Epithelial cell of prostate (primary cell): ENCODE measurements around the gene SULT1A2.
"Not testable (repeated sequence)": the region's sequence is repeated elsewhere in the genome, so short reads cannot be mapped to it uniquely, and the experiment has no call there.

ENCODE experiments used
- DNase-seq: peaks from one replicate; pipeline ENCODE4 v3.0.0-alpha.2; 2011; ENCODE audit warnings: low read depth, low spot score
- H3K27ac ChIP-seq: fragments of 450-650 bp; 2 replicates; pipeline ENCODE4 v1.5.1; 2017; ENCODE audit warnings: mild to moderate bottlenecking

SULT1A2 gene

DNA sequence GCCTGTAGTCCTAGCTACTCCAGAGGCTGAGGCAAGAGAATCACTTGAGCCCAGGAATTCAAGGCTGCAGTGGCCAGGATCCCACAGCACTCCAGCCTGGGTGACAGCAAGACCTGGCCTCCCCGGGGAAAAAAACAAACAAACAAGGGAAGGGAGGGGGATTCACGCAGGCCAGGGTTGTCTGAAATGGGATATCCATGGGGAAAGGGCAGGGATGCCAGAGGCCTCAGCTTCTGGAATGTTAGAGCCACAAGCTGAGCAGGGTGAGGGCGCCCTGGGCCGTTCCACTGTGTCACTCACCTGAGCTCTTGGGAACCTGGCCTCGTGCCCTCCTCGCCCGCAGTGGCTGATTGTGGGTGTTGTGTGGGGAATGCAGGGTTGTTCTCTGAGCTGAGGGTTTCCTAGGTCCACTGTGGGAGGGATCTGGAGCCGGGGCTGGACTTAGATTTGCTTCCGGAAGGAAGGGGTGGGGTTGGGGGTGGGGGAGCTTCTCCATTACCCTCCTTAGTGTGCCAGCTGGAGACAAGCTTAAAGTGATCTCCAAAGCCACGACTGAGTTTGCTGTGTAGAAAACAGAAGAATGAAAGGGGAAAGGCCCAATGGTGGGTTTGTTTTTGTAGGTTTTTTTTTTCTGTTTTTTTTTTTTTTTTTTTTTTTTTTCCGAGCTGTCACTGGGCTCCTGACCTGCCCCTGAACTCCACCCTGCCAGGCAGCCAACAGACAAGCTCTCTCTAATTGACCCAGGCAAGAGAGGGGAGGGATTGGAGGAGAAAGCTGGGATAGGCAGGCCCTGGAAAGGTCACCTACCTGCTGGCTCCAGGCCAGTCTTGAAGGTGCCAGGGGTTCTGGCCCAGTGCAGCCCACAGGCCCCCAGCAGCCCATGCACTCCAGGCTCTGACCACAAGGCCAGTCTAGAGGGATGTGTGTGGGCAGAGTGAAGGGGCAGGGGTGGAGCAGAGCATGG, 13.1 kb upstream of the SULT1A2 start, which contains the start of gene SULT1A1:
Gene SULT1A1 (minus strand): TSS at position 414 of the 964 bp plus-strand sequence. CDS start 1,189 bp downstream, outside the sequence.
- no peak for DNase-seq
- no peak within 1 kb of the TSS for H3K27ac ChIP-seq

DNA sequence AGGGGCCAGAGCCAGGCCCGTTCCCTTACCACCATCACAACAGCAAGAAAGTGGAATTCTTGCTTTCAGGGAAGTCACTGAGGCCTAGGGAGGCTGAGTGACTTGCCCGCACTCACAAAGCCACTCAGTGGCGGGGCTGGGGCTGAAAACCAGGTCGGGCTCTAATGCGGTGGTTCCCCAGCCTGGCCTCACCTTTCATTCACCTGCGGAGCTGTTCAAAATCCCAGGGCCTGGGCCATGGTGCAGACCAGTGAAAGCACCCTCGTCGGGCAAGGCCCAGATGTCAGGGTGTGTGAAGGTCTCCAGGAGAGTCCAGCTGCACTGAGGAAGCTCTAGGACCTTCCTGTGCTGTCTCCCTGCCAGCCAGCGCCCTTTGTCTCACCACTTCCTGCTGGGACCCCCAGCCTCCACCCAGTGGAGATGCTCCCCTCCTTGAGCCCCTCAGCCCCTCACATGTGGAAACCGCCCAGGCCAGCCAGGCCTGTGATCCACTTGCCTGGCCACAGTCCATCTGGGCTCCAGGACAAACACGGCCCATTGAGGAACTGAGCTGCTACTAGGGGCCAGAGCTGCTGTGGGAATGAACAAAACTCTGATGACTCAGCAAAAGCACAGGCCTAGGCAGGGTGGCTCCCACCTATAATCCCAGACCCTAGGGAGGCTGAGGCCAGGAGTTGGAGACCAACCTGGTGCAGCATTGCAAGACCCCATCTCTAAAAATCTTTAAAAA, 12.2 kb upstream of the SULT1A2 start:
- H3K27ac ChIP-seq, DNase-seq: not testable (repeated sequence)

DNA sequence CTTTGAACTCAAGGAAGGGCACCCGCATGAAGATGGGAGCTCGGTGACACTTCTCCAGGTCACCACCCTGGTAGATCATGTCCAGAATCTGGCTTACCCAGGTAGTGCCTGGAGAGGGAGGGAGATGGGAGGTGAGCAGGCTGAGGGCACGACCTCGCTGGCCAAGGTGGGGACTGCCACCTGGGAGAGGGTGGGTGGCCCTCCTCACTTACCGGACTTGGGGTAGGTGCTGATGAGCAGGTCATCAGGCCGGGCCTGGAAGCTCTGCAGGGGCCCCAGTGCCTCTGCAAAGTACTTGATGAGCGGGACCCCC, 11.6 kb upstream of the SULT1A2 start:
- H3K27ac ChIP-seq, DNase-seq: not testable (repeated sequence)

DNA sequence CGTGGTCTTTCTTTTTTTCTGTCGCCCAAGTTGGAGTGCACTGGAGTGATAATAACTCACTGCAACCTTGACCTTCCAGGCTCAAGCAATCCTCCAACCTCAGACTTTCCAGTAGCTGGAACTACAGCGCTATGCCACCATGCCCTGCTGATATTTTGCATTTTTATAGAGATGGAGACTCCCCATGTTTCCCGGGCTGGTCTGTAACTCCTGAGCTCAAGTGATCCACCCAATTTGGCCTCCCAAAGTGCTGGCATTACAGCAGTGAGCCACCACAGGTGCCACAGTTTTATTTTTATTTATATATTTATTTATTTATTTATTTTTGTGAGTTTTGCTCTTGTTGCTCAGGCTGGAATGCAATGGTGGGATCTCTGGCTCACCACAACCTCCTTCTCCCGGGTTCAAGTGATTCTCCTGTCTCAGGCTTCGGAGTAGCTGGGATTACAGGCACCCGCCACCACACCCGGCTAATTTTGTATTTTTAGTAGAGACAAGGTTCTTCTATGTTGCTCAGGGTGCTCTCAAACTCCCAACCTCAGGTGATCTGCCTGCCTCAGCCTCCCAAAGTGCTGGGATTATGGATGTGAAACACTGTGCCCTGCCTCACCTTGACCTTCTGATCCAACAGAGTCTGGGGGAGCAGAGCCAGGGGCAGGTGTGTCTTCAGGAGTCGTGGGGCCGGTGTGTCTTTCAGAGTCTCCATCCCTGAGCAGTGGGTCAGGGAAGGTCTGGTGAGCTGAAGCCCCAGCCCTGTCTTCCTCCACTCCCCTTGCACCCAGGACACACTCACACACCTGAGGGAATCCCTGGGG, 11.0 kb upstream of the SULT1A2 start:
- not testable (repeated sequence) for DNase-seq, H3K27ac ChIP-seq

DNA sequence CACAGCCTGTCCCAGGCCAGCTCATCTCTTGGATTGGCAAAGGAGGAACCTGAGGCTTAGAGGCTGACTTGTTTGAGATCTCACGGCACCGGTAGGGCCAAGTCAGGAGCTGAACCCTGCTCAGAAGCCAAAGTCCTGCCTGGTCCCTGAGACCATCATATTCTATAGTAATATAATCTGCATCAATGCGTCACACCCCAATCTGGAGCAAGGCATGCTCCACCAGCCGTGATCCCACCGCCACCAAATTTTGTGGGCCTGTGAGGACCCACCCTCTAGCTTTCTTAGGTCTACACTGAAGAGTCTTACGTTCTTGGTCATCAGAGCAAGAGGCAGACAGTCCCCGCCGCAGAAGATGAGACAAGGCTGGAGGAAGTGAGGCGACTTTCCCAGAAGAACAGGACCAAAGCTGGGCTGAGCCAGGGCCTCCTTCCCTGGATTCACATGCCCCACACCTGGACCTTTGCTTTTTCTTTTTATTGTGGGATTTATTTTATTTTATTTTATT, 10.3 kb upstream of the SULT1A2 start:
- no peak for DNase-seq
- no peak overlapping the region for H3K27ac ChIP-seq

DNA sequence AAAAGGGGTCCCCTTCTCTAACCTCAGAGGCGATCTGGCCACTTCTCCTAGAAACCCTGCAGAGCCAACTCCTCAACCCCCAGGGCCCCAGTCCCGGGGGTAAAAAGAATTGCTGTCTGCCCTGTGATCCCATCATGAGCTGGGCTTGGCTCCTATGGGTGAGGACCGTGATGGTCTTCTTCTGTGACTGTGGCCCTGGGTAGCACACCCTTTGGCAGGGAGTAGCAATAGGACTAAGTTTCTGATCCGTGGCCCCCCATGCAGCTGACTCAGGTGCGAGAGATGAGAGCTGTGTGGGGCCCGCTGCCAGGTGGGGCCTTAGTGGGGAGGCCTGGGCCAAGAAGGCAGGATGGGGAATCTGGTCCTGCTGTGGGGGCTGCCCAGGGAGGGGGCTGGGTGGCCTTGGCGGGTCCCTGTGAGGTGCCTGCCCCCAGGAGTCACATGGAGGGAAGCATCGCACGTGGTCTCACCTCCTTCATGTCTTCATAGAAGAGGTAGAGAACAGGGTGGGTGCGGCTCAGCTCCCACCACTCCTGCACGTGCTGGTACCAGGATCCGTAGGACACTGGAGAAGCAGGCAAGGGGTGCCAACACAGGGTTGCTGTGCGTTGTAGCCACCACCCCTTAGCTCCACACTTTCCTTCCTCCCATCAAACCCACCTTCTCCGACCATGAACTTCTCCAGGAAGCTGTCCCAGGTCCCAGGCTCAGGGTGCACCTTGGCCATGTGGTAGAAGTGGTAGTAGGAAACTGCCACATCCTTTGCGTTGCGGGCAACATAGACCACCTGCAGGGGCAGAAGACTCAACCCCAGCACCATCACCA, 9.7 kb upstream of the SULT1A2 start:
- no peak for DNase-seq
- no peak overlapping the region for H3K27ac ChIP-seq

DNA sequence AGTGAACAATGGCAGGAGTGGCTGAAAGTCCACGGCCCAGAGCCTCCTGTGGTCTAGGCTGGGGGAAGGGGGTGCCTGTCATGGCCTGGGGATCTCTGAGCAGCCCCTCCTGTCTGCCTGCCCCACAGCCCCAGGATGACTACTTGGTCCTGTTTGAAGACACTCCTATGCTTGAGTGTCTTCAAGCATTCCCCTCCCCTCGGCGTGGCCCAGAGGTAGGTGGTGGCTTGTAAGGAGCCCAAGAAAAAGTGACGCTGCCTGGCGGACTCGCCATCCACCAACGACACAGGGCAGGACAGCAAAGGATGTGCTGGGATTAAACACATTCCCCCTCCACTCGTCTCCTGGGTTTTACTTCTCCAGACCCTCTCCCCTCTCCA, 7.3 kb upstream of the SULT1A2 start:
- no peak for DNase-seq
- no peak overlapping the region for H3K27ac ChIP-seq

DNA sequence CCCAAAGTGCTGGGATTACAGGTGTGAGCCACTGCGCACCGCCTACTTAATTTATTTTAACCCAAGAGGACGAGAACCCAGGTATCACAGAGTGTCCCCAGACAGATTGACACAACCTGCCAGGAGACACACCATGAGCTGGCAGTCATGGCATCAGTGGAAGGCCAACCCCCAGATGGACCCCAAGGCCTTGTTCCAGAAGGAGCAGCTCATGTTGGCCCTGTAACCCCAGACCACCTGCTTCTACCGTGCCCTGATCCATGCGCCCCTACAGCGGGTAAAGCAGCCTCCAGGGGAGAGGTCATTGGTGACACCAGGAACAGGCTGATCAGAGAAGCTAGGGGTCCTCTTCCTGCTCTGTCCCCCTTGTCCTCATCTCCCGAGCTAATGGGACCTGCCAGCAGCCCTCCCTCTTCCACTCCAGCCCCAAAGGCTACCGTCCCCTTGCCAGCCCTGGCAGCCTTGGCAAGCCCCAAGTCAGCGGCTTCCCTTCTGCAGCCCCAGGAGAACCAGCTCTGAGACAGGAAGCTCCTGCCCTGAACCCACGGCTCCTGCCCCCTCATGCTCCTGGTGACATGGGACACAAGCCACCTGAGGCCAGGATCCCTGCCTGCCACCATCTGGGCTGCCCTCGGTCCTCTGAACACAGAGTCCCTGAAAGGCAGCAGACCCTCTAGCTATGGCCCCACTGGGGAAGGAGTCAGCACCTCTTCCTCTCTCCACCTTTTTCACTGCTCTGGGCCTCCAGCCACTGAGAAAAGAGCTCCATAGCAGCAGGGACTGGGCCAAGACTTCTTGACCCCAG, 6.7 kb upstream of the SULT1A2 start:
- DNase-seq, result no peak
- no peak overlapping the region for H3K27ac ChIP-seq

DNA sequence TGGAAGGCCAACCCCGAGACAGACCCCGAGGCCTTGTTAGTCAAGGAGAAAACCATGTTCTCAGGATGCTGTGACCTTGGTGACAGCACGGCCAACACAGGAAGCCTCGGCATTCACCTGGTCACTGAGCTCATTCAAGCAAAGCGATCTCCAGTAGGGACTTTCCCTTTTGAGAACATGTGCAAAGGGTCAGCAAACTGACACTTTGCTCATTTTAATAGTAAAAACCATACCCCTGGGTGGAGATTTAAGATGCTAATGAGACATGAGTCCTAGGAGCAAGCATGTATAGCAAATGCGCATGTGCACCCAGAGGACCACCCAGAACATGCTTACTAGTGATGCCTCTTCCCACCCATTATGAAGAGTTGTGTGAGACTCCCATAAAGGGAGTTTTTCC, 5.7 kb upstream of the SULT1A2 start:
- H3K27ac ChIP-seq, result no peak overlapping the region
- no peak for DNase-seq

DNA sequence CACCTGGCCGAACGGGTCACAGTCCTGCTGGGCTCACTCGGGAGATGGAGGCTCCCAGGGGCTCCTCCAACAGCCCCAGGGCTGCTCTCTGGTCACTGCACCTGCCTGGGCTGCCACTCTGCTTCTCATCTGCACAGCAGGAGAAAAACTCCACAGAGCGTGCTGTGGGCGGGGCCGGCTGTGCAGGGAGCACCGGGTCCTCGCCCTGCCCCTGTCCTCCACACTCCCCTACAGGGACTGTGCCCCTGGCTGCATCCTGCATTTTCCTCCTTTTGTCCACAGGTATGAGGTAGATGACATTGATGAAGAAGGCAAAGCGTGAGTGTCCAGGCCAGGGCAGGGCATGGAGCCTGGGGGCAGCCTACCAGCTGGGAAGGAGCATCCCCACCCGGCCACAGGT, 5.2 kb upstream of the SULT1A2 start:
- not testable (repeated sequence) for DNase-seq

DNA sequence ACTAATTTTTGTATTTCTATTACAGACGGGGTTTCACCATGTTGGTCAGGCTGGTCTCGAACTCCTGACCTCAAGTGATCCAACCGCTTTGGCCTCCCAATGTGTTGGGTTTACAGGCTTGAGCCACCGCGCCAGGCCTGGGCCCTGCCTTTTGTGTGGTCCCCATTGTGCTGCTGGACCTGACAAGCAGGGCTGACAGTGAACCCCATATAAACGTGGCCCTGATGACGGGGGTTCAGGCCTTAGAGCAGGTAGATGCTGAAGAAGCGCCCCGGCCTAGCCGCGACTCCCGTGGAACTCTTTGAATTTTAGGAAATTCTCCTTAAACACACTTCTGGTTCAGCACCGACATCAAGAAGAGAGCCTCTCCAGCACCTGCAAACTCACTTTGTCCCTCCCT, 4.7 kb upstream of the SULT1A2 start:
- not testable (repeated sequence) for DNase-seq, H3K27ac ChIP-seq

More for the DNA sequence above, 5.2 kb upstream of the SULT1A2 start:
- H3K27ac ChIP-seq, result not testable (repeated sequence)

DNA sequence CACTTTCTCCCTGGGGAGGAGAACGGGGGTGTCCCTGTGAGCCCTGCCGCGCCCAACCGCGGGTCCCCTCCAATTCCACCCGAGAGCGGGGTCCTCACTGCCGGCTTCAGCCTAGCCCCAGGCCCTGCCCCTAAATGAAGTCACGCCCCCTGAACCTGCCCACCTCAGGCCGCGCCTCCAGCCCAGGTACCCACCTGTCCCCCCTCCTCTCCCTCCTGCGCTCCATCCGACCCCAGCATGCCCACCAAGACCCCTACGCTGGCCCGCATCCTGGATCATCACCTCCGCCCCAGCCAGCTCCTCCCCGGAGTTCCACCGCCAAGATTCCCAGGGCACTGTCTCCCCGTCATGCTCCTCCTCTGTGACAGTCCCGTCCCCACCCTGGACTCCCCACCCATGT, 4.1 kb upstream of the SULT1A2 start:
- not testable (repeated sequence) for H3K27ac ChIP-seq, DNase-seq

DNA sequence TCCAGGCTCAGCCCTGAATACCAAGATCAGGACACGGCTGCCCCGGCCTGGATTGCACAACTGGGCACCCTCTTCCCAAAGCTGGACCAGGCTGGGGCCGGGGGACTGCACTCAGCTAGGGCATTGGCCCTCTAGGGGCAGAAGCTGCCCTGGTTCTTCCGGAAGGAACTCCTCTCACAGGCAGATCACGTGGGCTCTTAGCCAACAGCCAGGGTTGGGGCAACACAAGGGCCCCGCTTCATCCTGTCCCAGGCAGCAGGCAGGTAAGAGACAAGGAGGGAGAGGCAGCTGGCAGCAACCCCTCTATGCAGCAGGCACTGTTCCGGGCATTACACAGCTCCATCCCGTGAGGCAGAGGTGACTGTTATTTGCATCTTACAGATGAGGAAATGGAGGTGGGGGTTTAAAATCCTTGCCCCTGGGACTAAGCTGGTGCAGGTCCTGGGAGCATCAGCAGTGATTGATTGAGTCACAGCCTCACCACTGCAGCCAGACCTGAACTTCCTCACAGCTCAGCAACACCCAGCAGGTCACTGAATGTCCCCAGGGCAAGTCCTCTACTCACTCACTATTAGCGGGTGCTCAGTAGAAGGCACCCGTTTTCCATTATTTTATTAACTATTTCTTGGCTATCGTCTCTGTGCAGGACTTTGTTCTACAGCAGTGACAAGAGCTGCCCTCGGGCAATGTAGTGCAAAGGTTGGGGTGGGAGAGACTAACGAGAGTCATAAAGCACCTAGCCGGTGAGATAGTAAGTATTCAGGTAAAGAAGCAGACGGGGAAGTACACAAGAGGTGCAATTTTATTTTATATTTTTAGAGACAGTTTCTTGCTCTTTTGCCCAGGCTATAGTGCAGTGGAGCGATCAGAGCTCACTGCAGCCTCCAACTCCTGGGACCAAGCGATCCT, 2.8 kb upstream of the SULT1A2 start:
- not testable (repeated sequence) for DNase-seq, H3K27ac ChIP-seq

DNA sequence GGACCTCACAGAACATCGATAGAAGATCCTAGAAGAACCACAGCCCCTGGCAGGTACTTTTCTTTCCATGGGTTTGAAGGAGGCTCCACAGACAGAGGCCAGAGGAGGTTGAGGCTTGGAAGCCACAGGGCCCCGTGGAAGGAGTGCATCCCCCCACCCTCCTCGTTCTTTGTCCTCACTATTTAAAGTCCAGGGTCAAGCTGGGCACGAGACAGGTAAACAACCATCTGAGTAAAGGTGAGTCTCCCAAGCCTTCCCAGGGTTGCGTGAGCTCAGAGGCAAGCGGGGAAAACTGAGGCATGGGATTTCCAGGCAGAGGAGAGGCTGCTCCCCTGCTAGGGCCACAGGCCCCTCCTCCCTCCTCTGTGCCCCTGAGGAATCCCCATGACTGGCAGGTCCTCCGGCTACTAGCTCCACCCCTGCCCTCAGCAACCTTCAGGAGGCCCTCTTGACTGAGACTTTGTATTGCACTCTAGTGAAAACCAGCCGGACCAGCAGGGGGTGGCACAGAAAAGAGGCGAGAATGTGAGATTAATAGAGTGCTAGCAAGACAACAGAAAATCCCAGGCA, 927 bp upstream of the SULT1A2 start:
- DNase-seq, result no peak
- H3K27ac ChIP-seq, result no peak overlapping the region

DNA sequence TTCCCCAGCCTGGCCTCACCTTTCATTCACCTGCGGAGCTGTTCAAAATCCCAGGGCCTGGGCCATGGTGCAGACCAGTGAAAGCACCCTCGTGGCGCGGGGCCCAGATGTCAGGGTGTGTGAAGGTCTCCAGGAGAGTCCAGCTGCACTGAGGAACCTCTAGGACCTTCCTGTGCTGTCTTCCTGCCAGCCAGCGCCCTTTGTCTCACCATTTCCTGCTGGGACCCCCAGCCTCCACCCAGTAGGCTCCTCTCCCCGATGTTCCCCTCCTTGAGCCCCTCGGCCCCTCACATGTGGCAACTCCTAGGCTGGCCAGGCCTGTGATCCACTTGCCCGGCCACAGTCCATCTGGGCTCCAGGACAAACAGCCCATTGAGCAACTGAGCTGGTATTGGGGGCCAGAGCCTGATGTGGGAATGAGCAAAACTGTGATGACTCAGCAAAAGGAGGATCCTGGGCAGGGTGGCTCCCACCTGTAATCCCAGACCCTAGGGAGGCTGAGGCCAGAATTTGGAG, 677 bp downstream of the SULT1A2 start:
- no peak overlapping the region for H3K27ac ChIP-seq
- no peak for DNase-seq

DNA sequence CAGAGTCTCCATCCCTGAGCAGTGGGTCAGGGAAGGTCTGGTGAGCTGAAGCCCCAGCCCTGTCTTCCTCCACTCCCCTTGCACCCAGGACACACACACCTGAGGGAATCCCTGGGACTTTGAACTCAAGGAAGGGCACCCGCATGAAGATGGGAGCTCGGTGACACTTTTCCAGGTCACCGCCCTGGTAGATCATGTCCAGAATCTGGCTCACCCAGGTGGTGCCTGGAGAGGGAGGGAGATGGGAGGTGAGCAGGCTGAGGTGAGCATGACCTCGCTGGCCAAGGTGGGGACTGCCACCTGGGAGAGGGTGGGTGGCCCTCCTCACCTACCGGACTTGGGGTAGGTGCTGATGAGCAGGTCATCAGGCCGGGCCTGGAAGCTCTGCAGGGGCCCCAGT, 1.4 kb downstream of the SULT1A2 start:
- not testable (repeated sequence) for DNase-seq, H3K27ac ChIP-seq

DNA sequence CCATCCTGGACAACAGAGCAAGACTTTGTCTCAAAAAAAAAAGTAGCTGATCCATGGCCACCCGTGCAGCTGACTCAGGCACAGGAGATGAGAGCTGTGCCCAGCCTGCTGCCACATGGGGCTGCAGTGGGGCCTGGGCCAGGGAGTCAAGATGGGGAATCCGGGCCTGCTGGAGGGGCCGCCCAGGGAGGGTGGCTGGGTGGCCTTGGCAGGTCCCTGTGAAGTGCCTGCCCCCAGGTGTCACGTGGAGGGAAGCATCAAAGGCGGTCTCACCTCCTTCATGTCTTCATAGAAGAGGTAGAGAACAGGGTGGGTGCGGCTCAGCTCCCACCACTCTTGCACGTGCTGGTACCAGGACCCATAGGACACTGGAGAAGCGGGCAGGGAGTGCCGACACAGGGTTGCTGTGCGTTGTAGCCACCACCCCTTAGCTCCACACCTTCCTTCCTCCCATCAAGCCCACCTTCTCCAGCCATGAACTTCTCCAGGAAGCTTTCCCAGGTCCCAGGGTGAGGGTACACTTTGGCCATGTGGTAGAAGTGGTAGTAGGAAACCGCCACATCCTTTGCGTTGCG, 3.8 kb downstream of the SULT1A2 start:
- no peak for DNase-seq

More for the DNA sequence above, 3.8 kb downstream of the SULT1A2 start:
- no peak overlapping the region for H3K27ac ChIP-seq
